ENCODE results near the gene KLF13. TPM values are rescaled to one million over a fixed set of nuclear protein-coding genes. Genes with fewer than 3 reads are reported as not detected.

Gene KLF13
- total RNA-seq, 2 donors from 2014 or later: 68.9 to 92.3 TPM

- peak overlapping the region; percentile 4 for H3K4me3 ChIP-seq
- no peak for DNase-seq
- no peaks in the 10 kb centered on the region for H3K36me3 ChIP-seq
These were observed 19.9 kb downstream of the KLF13 start for GRCh38 chr15:31346367-31347066.

GRCh38 chr15:31347067-31347975 lies 20.7 kb downstream of the KLF13 start:
- intact Hi-C loops (cut with DNase I): no loop called here
- H3K27ac ChIP-seq: peak overlapping the region; percentile 72
- H3K9ac ChIP-seq (ENCODE audit: low read depth in 2 of 2, low read length in 2 of 2): peak overlapping the region in 1 of 2 donors; percentile 91
- H3K27me3 ChIP-seq: no peaks in the 10 kb centered on the region
- no peak overlapping the region for H3K4me3 ChIP-seq
- DNase-seq: no peak
- H3K4me1 ChIP-seq: peaks cover 44% of the 10 kb centered on the region
- no peaks in the 10 kb centered on the region for H3K36me3 ChIP-seq
- no peaks in the 10 kb centered on the region for H3K9me3 ChIP-seq
- TF ChIP-seq CTCF (IDR thresholded peaks at IDR 0.05): no peak

More at GRCh38 chr15:31346367-31347066, 19.9 kb downstream of the KLF13 start:
- Histone ChIP-seq H3K9ac (ENCODE audit: low read depth in 2 of 2, low read length in 2 of 2) (peak overlapping the region in 1 of 2 donors; percentile 91), H3K4me1 (peaks cover 46% of the 10 kb centered on the region), H3K27ac (peak overlapping the region; percentile 72), H3K9me3 (no peaks in the 10 kb centered on the region), H3K27me3 (no peaks in the 10 kb centered on the region)
- intact Hi-C loops (cut with DNase I): no loop called here
- TF ChIP-seq CTCF (IDR thresholded peaks at IDR 0.05): no peak

- H3K27ac ChIP-seq: peak overlapping the region; percentile 72
- peaks cover 45% of the 10 kb centered on the region for H3K4me1 ChIP-seq
- no peaks in the 10 kb centered on the region for H3K9me3 ChIP-seq
- DNase-seq: no peak
- no peak for TF ChIP-seq CTCF (IDR thresholded peaks at IDR 0.05)
- intact Hi-C loops (cut with DNase I): no loop called here
- no peaks in the 10 kb centered on the region for H3K36me3 ChIP-seq
- no peaks in the 10 kb centered on the region for H3K27me3 ChIP-seq
- H3K4me3 ChIP-seq: no peak overlapping the region
- peak overlapping the region; percentile 6 to 91 for H3K9ac ChIP-seq (ENCODE audit: low read depth in 2 of 2, low read length in 2 of 2)
These were observed 21.6 kb downstream of the KLF13 start for GRCh38 chr15:31347981-31348803.

GRCh38 chr15:31349233-31350141 lies 22.9 kb downstream of the KLF13 start:
- Histone ChIP-seq H3K36me3 (no peaks in the 10 kb centered on the region), H3K4me3 (no peak overlapping the region), H3K9ac (ENCODE audit: low read depth in 2 of 2, low read length in 2 of 2) (no peak overlapping the region), H3K27ac (no peak overlapping the region), H3K27me3 (no peaks in the 10 kb centered on the region), H3K9me3 (no peaks in the 10 kb centered on the region), H3K4me1 (peaks cover 43% of the 10 kb centered on the region)
- intact Hi-C loops (cut with DNase I): no loop called here
- no peak for TF ChIP-seq CTCF (IDR thresholded peaks at IDR 0.05)
- no peak for DNase-seq
